Fibroblast of villous mesenchyme (primary cell): ENCODE data around the gene IFT172. TPM values are rescaled to one million over a fixed set of nuclear protein-coding genes. Genes with fewer than 3 reads are reported as not detected.

Source experiments
- DNase-seq: peaks from one replicate; pipeline ENCODE4 v3.0.0-alpha.2; 2010; ENCODE audit warnings: low read depth
- H3K4me3 ChIP-seq: 2 replicates; pipeline ENCODE4 v1.5.1; 2011; ENCODE audit warnings: low read depth, mild to moderate bottlenecking, low read length
- CTCF ChIP-seq: IDR thresholded peaks from 2 replicates; pipeline ENCODE4 v1.5.1; 2012; ENCODE audit warnings: low read depth, mild to moderate bottlenecking, low read length; ENCODE audit not compliant: insufficient read depth
- small RNA-seq: library from RNA; depleted of rRNA; stranded (forward); fragments of <200 nt; gene quantifications from one replicate; pipeline ENCODE3, GENCODE V24; 2012
- total RNA-seq: library from RNA; depleted of rRNA; stranded (reverse); fragments of >200 nt; gene quantifications from 2 replicates; pipeline ENCODE4 v1.2.3, GENCODE V29; 2012

Gene IFT172
- total RNA-seq, 1 donor, result 18.1 TPM

GRCh38 chr2:27398962-27399361, 90.6 kb downstream of the IFT172 start:
- H3K4me3 ChIP-seq, result no peak overlapping the region
- TF ChIP-seq CTCF, result no peak
- DNase-seq, result no peak

Small RNA genes within 50 kb of the gene (small RNA-seq; reads per million reads assigned to genes)
- not detected for gene RNU6-986P

Other genes starting within 250 kb of the IFT172 start
- 0.32 TPM in 1 of 2 replicates, not detected in the other for gene SLC30A3, start 226.7 kb downstream of the IFT172 start, total RNA-seq
- not detected in 2 replicates for gene DNAJC5G, start 214.3 kb downstream of the IFT172 start, total RNA-seq
- gene TRIM54, start 207.3 kb downstream of the IFT172 start, total RNA-seq, result not detected in 2 replicates
- gene UCN, start 181.3 kb downstream of the IFT172 start, total RNA-seq, result 0.43 and 0.64 TPM in 2 replicates
- 57.0 and 73.8 TPM in 2 replicates for gene MPV17, start 166.6 kb downstream of the IFT172 start, total RNA-seq
- gene GTF3C2, start 133.0 kb downstream of the IFT172 start, total RNA-seq, result 30.9 and 36.7 TPM in 2 replicates
- 28.9 and 29.3 TPM in 2 replicates for gene EIF2B4, start 119.4 kb downstream of the IFT172 start, total RNA-seq
- 166 and 169 TPM in 2 replicates for gene SNX17, start 119.1 kb downstream of the IFT172 start, total RNA-seq
- 11.7 and 11.9 TPM in 2 replicates for gene ZNF513, start 109.0 kb downstream of the IFT172 start, total RNA-seq
- gene PPM1G, start 80.2 kb downstream of the IFT172 start, total RNA-seq, result 60.6 and 63.9 TPM in 2 replicates
- gene NRBP1, start 61.1 kb downstream of the IFT172 start, total RNA-seq, result 110 and 125 TPM in 2 replicates
- gene KRTCAP3, start 47.4 kb downstream of the IFT172 start, total RNA-seq, result not detected in 2 replicates
- gene FNDC4, start 5.5 kb upstream of the IFT172 start, total RNA-seq, result 8.6 and 11.6 TPM in 2 replicates
- 0.32 TPM in 1 of 2 replicates, not detected in the other for gene GCKR, start 7.1 kb upstream of the IFT172 start, total RNA-seq
- 23.2 and 33.2 TPM in 2 replicates for gene ZNF512, start 93.3 kb upstream of the IFT172 start, total RNA-seq
- gene CCDC121, start 139.3 kb upstream of the IFT172 start, total RNA-seq, result 1.3 and 1.9 TPM in 2 replicates
- 34.5 and 35.0 TPM in 2 replicates for gene GPN1, start 139.3 kb upstream of the IFT172 start, total RNA-seq
- gene SUPT7L, start 173.9 kb upstream of the IFT172 start, total RNA-seq, result 36.1 and 38.4 TPM in 2 replicates
- 28.7 and 31.1 TPM in 2 replicates for gene SLC4A1AP, start 174.1 kb upstream of the IFT172 start, total RNA-seq